GM19193 (cell line): ENCODE measurements around the gene GALNT17.

ENCODE experiments used
- POLR2A ChIP-seq: IDR thresholded peaks from 4 replicates; pipeline ENCODE4 v1.6.1; 2011; ENCODE audit not compliant: insufficient read depth, insufficient read length; ENCODE audit errors: extremely low read depth

The GALNT17 gene

DNA sequence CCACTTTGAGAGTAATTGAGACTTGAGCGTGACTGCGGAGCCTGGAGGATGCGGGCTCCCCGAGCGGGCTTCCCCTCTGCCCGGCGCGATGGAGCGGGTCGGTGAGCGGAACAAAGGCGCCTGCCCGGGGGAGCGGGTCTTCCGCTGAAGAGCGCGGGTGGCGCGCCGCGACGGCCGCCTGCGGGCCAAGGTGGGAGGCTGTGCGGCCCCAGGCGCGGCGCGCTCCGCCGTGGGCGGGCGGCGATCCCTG, at the start of gene GALNT17:
Gene GALNT17, plus strand, starts transcription at position 18 of the 250 bp plus-strand sequence.
- TF ChIP-seq POLR2A, result no peak

DNA sequence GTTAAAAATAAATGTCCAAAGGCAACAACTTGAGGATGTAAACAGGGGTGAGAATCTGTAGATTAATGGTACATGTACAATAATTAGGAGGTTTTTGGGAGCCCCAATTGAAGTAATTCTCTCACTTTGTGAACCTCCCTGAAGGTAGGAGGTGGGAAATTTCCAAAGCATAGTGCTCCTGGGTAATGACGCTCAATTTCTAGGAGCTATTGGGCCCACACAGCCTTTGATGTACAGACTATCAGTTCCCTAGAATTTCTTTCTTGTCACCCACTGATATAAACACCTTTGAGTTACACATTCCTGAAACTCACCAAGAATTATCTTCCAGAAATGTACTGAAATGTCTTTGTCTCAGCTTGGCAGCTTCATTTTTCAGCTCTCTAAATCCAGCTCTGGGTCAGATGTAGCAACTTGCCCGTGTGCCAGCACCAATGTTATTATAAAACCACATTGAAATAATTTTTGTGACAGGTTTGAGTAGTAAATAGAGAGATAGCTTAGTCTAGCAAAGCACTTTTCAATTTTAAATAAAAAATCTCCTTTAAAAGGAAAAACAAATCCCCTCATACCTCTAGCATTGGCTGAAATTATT, 36.6 kb upstream of the GALNT17 start:
- no peak for TF ChIP-seq POLR2A

DNA sequence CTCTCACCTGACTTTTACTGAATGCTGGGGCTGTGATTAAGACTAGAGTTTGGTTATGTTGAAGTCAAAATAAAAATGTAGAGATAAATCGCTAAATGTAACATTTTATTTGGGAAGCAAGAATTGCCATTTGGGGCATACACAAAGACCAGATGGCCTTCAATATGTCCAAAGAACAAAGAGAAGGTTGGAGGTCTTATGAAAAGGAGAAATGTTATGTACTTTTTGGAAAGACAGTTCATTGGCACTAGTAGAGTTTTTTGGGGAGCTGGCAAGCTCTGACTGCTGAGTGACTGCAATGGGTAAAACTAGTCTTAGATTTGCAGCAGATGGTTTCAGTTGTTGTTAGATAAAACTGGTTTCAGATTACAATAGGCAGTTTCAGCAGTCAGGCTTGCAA, 35.6 kb upstream of the GALNT17 start:
- TF ChIP-seq POLR2A, result no peak

DNA sequence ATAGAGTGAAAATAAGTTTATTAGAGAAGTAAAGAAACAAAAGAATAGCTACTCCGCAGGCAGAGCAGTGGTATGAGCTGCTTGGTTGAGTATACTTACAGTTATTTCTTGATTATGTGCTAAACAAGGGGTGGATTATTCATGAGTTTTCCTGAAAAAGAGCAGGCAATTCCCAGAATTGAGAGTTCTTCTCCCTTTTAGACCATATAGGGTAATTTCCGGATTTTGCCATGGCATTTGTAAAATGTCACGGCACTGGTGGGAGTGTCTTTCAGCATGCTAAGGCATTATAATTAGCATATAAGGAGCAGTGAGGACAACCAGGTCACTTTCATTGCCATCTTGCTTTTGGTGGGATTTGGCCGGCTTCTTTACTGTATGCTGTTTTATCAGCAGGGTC, 25.7 kb upstream of the GALNT17 start:
- no peak for TF ChIP-seq POLR2A

DNA sequence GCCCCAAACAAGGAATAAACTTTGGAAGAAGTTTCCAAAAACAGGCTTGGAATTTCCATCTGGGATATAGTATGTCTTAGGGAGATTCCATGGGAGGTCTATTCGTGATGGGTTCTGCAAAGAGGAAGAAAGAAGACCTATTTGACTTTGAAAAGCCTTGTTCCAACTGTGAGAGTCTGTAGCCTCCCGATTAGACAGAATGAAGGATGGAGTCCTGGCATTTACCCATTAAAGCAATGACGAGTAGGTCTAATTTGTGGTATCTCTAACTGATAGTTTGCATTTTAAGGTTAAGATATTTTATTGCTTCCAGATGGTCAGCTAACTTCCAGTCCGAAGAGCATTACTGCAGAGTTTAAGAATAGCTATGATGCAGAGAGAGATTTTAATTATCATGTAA, 19.5 kb upstream of the GALNT17 start:
- TF ChIP-seq POLR2A, result no peak

DNA sequence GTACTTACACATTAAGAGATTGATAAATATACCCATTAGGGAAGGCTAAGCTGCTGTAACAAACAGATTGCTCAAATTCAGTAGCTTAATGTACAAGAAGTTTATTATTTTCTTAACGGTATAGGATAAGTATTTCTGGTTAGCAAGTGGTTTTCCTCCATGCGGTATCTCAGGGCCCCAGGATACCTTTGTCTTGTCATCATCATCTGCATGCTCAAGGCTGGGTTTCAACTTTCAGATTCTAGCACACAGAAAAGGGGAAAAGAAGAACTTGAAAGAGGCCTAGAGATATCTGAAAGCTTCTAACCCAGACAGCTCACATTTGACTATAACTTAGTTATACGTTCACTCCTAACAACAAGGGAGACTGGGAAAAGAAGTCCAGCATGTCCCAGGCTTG, 11.8 kb upstream of the GALNT17 start:
- TF ChIP-seq POLR2A, result no peak

DNA sequence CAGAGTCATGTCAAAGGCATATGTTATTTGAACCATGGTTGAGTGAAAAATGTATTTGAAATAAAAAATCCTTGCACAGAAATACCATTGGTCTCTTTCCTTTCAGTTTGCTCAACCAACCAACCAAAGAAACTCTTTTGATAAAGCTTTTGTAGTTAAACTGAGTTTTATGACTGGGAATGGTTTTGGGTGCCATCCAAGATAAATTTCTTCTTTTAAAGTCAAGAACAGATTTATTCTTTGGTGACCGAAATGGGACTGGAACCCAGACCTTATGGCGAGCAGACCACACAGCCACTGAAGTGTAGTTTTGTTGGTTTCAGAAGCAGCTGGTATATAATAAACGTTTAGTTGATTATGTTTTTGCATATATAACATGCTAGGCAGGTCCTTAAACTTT, 2.8 kb upstream of the GALNT17 start:
- no peak for TF ChIP-seq POLR2A

DNA sequence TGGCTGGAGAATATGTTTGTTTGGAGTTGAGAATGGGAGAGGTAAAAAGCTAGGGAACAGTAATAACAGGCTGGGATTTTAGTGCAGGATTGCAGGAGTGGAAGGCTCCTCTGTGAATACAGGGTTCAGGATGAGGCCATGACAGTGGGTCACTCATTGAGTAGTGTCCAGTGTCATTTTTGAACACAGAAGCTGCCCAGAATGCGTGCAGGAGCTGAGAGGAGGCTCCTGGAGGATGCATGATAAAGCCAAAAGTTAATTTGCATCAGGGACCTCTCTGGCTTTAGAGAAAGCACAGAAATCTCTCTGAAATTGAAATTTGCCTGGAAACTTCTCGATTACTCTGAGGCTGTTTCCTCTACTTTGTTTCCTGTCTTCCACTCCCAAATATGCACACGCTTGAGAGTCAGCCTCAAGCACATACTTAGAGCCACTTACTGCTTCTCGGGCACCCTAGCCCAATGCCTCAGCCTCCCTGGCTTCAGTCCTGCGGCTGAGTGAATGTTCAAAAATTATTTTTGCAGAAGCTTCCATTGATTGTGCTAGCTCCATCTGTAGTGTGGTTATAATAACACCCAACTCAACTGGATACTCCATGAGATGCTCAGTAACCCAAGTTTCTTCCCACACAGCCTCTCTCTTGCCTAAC, 1.8 kb upstream of the GALNT17 start:
- no peak for TF ChIP-seq POLR2A

DNA sequence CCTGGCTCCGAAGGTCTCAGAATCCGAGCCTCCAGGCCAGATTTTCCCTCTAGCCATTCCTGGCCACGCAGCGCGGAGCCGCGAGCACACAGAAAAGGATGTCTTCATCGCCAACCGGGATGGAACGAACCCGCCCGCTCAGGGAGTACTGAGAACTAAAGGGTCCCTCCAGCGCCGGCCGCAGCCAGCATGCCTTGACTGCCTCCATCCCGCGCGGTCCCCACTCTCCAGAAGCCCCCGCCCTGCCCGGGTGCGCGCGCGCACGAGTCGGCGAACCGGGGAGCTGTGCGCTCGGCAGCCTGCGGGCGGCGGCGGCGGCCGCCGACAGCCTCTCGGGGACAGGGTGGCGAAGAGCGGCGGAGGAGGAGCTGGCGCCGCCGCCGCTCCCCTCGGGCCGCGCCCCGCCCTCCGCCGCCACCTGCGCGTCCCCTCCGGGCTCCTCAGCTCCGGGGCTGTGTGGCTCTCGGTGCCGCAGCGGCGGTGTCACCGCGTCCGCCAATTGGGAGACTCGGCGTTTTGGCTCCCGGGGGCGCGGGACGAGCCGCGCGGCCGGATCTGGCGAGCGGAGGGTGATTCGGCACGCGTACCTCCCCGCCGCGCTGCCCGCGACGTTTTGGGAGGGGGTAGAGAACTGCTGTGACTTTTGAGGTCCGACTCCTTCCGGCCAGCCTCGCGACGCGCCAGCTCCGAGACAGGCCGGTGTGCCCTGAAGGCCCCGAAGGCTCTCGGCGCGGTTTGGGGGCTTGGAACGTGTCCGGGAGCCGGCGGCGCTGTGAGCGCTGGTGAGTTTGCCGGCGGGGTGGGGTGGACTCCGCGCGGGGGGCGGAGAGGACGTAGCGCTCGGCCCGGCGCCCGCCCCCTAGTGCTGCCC, 453 bp upstream of the GALNT17 start:
- no peak for TF ChIP-seq POLR2A

DNA sequence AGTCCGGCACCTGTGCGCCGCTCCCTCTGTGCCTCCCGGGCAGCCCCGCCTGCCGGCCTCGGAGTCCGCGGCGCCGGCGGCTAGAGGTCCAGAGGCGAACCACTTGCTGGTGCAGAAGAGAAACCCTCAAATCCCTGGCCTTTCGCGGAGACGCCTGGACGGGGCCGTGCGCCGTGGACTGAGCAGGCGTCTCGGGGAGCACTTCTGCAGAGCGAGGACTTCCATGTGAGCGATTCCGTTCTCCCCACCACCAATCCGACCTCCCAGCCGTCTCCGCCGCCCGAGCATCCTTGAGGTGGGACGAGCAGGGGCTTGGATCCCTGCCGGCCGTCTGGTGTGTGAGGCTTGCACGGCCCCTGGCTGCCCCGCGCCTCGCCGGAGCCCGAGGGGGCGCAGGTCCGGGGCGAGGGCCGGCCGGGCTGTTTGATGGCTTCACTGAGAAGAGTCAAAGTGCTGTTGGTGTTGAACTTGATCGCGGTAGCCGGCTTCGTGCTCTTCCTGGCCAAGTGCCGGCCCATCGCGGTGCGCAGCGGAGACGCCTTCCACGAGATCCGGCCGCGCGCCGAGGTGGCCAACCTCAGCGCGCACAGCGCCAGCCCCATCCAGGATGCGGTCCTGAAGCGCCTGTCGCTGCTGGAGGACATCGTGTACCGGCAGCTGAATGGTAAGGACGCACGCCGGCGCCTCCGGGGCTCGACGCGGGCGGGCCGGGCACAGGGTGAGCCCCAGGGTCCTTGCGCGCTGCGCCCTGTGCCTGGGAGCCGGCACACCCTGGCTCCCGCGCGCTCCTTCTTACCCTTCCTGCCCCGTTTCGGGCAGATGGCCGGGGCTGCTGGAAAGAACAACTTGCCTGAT, 660 bp downstream of the GALNT17 start:
- TF ChIP-seq POLR2A, result no peak

DNA sequence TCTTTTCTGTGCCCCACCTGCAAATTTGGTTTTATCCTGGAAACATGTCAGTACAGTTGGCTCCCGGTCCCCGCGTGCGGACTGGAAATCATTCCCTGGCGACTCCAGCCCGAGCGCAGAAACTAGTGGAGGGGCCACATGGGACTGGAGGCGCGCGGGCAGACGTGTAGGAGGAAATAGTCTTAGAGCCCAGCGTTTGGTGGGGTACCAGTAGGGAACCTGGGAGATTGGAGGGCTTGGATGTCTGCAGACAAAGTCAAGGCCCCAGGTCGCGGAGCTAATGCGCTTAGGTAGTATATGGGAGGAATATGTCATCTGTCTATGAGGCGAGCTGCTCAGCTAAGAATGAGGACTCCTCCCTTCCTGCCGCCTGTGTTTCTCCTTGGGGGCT, 1.3 kb downstream of the GALNT17 start:
- TF ChIP-seq POLR2A, result no peak

DNA sequence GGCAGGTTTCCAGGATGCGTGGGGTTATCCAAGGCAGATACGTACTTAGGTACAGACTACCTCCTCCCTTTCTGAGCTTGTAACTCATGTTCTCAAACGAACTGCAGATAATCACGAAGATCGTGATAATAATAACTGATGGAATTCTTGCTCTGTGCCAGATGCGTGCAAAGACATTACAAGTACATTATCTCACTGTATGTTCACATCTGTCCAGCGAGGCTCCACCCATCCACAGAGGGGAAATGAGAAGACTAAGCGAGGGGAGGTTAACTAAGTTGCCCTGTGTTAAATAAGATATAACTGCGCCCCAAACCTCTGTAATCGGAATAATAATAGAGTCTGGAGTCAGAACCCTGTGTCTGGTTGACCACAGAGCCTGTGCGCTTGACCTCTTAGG, 1.9 kb downstream of the GALNT17 start:
- no peak for TF ChIP-seq POLR2A

DNA sequence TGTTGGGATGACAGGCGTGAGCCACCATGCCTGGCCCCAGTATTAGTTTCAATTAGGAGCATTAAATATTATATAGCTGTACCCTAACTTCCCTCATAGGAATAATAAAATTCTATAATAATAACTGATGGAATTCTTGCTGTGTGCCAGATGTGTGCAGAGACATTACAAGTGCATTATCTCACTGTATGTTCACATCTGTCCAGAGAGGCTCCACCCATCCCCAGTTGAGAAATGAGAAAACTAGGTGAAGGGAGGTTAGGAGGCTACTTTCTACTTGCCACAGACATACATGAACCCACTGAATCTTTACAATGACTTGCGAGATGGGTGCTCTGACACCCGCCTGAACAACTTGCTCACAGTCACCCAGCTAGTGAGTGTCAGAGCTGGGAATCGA, 3.2 kb downstream of the GALNT17 start:
- no peak for TF ChIP-seq POLR2A

DNA sequence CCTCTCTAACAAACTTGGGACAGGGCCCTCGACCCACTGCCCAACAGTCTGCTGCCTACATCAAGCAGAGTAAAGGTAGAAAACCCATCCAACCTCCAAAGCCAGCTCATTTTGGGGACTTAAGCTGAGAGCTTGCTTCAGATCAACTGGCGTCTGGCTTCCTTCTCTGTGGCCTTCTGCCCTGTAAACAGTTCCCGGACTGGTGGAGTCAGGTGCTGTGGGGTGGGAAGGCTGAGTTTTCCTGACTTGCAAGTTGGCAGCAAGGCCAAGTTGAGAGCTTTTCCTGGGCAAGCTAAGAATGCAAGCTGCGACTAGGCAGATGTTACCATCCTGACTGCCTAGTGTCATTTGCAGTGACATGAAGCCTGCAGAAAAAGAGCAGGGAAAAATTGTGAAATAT, 3.7 kb downstream of the GALNT17 start:
- no peak for TF ChIP-seq POLR2A

DNA sequence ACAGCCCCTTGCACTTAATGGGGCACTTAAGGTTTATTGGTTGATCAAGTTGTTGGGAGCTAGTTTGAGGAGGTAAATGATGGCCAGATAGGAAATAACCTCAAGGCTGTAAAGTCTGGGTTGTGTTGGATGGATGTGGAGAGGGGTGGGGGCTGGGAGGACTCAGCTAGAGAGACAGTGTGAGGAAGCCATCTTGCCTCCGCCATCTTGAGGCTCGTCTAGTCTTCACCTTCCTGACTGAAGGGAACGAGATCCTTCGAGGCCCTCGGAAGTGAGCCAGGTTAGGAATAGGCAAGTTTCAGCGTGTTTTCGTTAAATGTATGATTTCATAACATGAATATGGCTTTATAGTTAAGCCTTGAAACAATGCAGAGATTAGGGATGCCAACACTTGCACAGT, 5.5 kb downstream of the GALNT17 start:
- TF ChIP-seq POLR2A, result no peak
